ENCODE data around the gene TTC28. TPM values are rescaled to one million over a fixed set of nuclear protein-coding genes. Genes with fewer than 3 reads are reported as not detected.

Gene TTC28
- total and polyA plus RNA-seq, 10 of the 15 experiments (the other 5 are each of a cell fraction or from before 2014, with no cell fraction given), result 0.15 to 8.4 (median 1.4) TPM

DNA sequence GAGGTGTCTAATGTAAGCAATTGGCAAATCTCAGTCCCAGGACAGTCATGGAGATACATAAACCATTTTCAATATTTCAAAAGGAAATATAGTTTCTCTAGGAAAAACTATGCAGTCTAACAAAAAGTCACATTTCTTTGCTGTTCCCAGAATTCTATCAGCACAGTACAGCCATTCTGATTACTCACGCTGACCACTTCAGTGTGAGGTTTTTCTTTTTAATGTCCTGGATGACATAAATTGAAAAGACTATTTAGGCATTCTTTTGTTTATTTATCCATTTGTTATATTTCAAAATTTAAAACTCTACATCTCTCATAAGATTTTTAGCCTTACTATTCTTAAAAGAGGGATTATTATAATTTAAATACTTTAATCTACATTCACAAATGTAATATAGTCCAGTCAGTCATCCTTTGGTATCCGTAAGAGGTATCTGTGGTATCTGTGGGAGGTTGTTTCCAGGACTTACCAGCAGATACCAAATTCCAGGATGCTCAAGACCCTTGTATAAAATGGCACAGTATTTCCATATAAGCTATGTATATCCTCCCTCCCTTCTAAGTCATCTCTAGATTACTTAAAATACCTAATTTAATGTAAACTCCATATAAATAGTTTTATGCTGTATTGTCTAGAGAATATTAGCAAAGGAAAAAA, 429.5 kb downstream of the TTC28 start (continued):
- TF ChIP-seq, protein P1, sequence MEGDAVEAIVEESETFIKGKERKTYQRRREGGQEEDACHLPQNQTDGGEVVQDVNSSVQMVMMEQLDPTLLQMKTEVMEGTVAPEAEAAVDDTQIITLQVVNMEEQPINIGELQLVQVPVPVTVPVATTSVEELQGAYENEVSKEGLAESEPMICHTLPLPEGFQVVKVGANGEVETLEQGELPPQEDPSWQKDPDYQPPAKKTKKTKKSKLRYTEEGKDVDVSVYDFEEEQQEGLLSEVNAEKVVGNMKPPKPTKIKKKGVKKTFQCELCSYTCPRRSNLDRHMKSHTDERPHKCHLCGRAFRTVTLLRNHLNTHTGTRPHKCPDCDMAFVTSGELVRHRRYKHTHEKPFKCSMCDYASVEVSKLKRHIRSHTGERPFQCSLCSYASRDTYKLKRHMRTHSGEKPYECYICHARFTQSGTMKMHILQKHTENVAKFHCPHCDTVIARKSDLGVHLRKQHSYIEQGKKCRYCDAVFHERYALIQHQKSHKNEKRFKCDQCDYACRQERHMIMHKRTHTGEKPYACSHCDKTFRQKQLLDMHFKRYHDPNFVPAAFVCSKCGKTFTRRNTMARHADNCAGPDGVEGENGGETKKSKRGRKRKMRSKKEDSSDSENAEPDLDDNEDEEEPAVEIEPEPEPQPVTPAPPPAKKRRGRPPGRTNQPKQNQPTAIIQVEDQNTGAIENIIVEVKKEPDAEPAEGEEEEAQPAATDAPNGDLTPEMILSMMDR (IDR thresholded peaks at IDR 0.05 in 2 of 3, conservative IDR thresholded peaks at IDR 0.05 in 1 of 3; ENCODE audit: control insufficient read depth in 2 of 3, extremely low read depth in 1 of 3, insufficient read depth in 1 of 3, low read depth in 3 of 3, low read length in 3 of 3), result no peak
- TF ChIP-seq RAD21 (IDR thresholded peaks at IDR 0.05; ENCODE audit: insufficient read depth, low read depth, low read length), result no peak
- TF ChIP-seq, protein P2, sequence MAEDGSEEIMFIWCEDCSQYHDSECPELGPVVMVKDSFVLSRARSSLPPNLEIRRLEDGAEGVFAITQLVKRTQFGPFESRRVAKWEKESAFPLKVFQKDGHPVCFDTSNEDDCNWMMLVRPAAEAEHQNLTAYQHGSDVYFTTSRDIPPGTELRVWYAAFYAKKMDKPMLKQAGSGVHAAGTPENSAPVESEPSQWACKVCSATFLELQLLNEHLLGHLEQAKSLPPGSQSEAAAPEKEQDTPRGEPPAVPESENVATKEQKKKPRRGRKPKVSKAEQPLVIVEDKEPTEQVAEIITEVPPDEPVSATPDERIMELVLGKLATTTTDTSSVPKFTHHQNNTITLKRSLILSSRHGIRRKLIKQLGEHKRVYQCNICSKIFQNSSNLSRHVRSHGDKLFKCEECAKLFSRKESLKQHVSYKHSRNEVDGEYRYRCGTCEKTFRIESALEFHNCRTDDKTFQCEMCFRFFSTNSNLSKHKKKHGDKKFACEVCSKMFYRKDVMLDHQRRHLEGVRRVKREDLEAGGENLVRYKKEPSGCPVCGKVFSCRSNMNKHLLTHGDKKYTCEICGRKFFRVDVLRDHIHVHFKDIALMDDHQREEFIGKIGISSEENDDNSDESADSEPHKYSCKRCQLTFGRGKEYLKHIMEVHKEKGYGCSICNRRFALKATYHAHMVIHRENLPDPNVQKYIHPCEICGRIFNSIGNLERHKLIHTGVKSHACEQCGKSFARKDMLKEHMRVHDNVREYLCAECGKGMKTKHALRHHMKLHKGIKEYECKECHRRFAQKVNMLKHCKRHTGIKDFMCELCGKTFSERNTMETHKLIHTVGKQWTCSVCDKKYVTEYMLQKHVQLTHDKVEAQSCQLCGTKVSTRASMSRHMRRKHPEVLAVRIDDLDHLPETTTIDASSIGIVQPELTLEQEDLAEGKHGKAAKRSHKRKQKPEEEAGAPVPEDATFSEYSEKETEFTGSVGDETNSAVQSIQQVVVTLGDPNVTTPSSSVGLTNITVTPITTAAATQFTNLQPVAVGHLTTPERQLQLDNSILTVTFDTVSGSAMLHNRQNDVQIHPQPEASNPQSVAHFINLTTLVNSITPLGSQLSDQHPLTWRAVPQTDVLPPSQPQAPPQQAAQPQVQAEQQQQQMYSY (CRISPR knock-in tag; IDR thresholded peaks at IDR 0.05), result no peak

DNA sequence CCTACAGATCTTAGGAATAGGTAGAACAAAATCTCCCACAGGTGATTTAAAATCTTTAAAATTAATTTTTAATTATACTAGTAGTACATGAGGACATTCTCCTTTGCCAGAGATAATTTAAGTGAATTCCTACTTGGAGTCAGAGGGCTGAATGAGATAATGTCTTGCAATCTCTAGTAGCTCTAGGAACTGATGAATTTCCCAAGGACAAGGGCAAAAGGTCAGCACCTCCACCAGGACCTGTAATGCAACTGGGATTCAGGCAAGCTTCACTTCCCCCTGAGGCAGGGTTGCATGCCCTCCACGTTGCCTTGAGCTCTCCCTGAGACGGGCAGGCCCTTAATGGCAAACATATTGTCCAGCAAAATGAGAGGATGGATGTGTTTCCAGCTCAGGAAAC, 430.2 kb downstream of the TTC28 start:
- intact Hi-C loops (cut with micrococcal nuclease; ENCODE audit: unreplicated experiment) (no loop called here), in situ Hi-C loops (cut with MboI) (no loop called here)
- DNase-seq (ENCODE audit: low read depth, low spot score) (no peak), FAIRE-seq (no peak), ATAC-seq (no peak)
- no peak overlapping the region for H2AFZ ChIP-seq (ENCODE audit: control insufficient read depth, low read depth, low read length)
- BruUV-seq (replicated peaks), result no TSS peak
- H3K27ac ChIP-seq (ENCODE audit: control insufficient read depth, insufficient read depth), result no peak overlapping the region
- H3K36me3 ChIP-seq (ENCODE audit: control insufficient read depth in 2 of 2, insufficient read depth in 2 of 2, low read length in 1 of 2), result no peaks in the 10 kb centered on the region
- no peaks in the 10 kb centered on the region for H4K20me1 ChIP-seq (ENCODE audit: control insufficient read depth, insufficient read depth)
- ChIA-PET RAD21 (ENCODE audit: unreplicated experiment) (no interaction called here), SMC1A (ENCODE audit: uncharacterized antibody, unreplicated experiment) (no interaction called here), CTCF (interaction anchor here (0.7 to 1.1 kb wide), 2 partner anchors 179 to 198 kb away, joined by 3 read pairs; no protein-coding TSS in a partner anchor), POLR2A (no interaction called here)
- no peaks in the 10 kb centered on the region for H3K9me3 ChIP-seq (replicated peaks; ENCODE audit: control insufficient read depth, insufficient read depth, low read length)
- no peak overlapping the region for H3K9ac ChIP-seq (ENCODE audit: control insufficient read depth, insufficient read depth, low read length)
- peaks cover 0 to 4% of the 10 kb centered on the region in 2 experiments; a peak in 1 of 4 replicates for H3K27me3 ChIP-seq (replicated peaks in 1 of 2; ENCODE audit: control insufficient read depth in 2 of 2, insufficient read depth in 2 of 2, low read length in 1 of 2)
- H3K4me1 ChIP-seq (ENCODE audit: control insufficient read depth, insufficient read depth, low read length), result no peaks in the 10 kb centered on the region
- H3K4me3 ChIP-seq, result no peak overlapping the region
- H3K4me2 ChIP-seq (ENCODE audit: control insufficient read depth, insufficient read depth), result no peak overlapping the region
- no peak for TF ChIP-seq YBX1 (IDR thresholded peaks at IDR 0.05)
- TF ChIP-seq, protein P3, sequence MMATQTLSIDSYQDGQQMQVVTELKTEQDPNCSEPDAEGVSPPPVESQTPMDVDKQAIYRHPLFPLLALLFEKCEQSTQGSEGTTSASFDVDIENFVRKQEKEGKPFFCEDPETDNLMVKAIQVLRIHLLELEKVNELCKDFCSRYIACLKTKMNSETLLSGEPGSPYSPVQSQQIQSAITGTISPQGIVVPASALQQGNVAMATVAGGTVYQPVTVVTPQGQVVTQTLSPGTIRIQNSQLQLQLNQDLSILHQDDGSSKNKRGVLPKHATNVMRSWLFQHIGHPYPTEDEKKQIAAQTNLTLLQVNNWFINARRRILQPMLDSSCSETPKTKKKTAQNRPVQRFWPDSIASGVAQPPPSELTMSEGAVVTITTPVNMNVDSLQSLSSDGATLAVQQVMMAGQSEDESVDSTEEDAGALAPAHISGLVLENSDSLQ (IDR thresholded peaks at IDR 0.05), result no peak
- no peaks in the 10 kb centered on the region for H3K79me2 ChIP-seq (ENCODE audit: control insufficient read depth, insufficient read depth, low read length)
- WGBS (ENCODE audit: insufficient coverage, insufficient replicate concordance, low lambda C conversion rate, missing lambda C conversion rate), result 0% methylated on average over 2 of the region's 2 CpGs

Data from GM12878 (cell line).